Lung (tissue), 12 donors: Measurements from ENCODE around the gene ZNF189. TPM values are rescaled to one million over a fixed set of nuclear protein-coding genes. Genes with fewer than 3 reads are reported as not detected.

Experiments
- ATAC-seq: fragments of 200-7000 bp; cut with Tn5 transposase; one replicate; pipeline ENCODE4 v1.9.1; 2020; ENCODE audit warnings: moderate number of reproducible peaks; ENCODE audit not compliant: insufficient read depth, low FRiP score
- DNase-seq, 3 donors: peaks; one replicate each; pipeline ENCODE4 v3.0.0-alpha.2; 2013 to 2017
- H3K27ac ChIP-seq, 2 donors: one replicate each; pipeline ENCODE4 v1.5.1; 2013; ENCODE audit warnings: mild to moderate bottlenecking in 2 of 2, moderate library complexity in 2 of 2, control low read depth in 1 of 2, inconsistent platforms in 1 of 2, low read depth in 1 of 2, low read length in 1 of 2
- H3K27me3 ChIP-seq, 3 donors: one replicate each; pipeline ENCODE4 v1.5.1; 2013; ENCODE audit warnings: low read length in 2 of 3; ENCODE audit not compliant: control insufficient read depth in 3 of 3, insufficient read depth in 3 of 3
- H3K36me3 ChIP-seq, 4 donors: one replicate each; pipeline ENCODE4 v1.5.1; 2013; ENCODE audit warnings: low read length in 4 of 4, mild to moderate bottlenecking in 1 of 4, moderate library complexity in 1 of 4; ENCODE audit not compliant: control insufficient read depth in 4 of 4, insufficient read depth in 4 of 4
- H3K4me1 ChIP-seq, 5 donors: one replicate each; pipeline ENCODE4 v1.5.1; 2013; ENCODE audit warnings: low read length in 5 of 5, mild to moderate bottlenecking in 2 of 5, moderate library complexity in 1 of 5; ENCODE audit not compliant: control insufficient read depth in 5 of 5, insufficient read depth in 5 of 5
- H3K4me3 ChIP-seq: one replicate; pipeline ENCODE4 v1.5.1; 2013; ENCODE audit warnings: mild to moderate bottlenecking, control low read depth, moderate library complexity
- H3K9ac ChIP-seq, 2 donors: one replicate each; pipeline ENCODE4 v1.5.1; 2013; ENCODE audit warnings: low read length in 2 of 2, control low read depth in 1 of 2; ENCODE audit not compliant: insufficient read depth in 1 of 2
- H3K9me3 ChIP-seq, 4 donors: one replicate each; pipeline ENCODE4 v1.5.1; 2013; ENCODE audit warnings: low read length in 3 of 4, mild to moderate bottlenecking in 1 of 4, moderate library complexity in 1 of 4; ENCODE audit not compliant: control insufficient read depth in 4 of 4, insufficient read depth in 3 of 4
- CTCF ChIP-seq: IDR thresholded peaks from 2 replicates; pipeline ENCODE4 v1.5.1; 2012; ENCODE audit warnings: mild to moderate bottlenecking; ENCODE audit errors: control extremely low read depth, extremely low read depth
- WGBS, 2 donors: extraction: QIAGEN DNeasy Blood & Tissue Kit; methylation state at CpG; one replicate each; pipeline ENCODE4 v1.1.7; 2013; 5-methylcytosine and 5-hydroxymethylcytosine counted together
- polyA plus RNA-seq, 2 donors: library from polyadenylated mRNA; stranded (reverse); fragments of 200-250 nt; gene quantifications; one replicate each; pipeline ENCODE4 v1.2.1, GENCODE V29; 2013
- total RNA-seq, 2 donors: library from RNA; depleted of rRNA in 1 of 2; stranded (reverse); fragments of >200 nt in 1 of 2; gene quantifications; one replicate each; pipeline ENCODE4 v1.2.1, GENCODE V29; 2014 to 2021
- donor health status: control.
- donor health status: control.
- donor health status: Bipolar disorder and iron deficiency.
- donor health status: healthy.
- donor health status: DM: yes; HTN: yes; CAD: no.

Gene ZNF189
- total and polyA plus RNA-seq, 4 donors, result 5.9 to 34.1 (median 11.7) TPM

GRCh38 chr9:101451498-101451897, 52.8 kb downstream of the ZNF189 start:
- WGBS, 2 donors, result 92 to 93% methylated on average over 4 of the region's 4 CpGs
- no peak for ATAC-seq
- no peak for TF ChIP-seq CTCF
- Histone ChIP-seq H3K4me1 (peaks cover 0 to 3% (median 0%) of the 10 kb centered on the region in 5 donors), H3K27ac (no peak overlapping the region), H3K27me3 (peaks cover 0 to 16% (median 6%) of the 10 kb centered on the region in 3 donors), H3K9ac (no peak overlapping the region), H3K4me3 (no peak overlapping the region), H3K9me3 (no peaks in the 10 kb centered on the region), H3K36me3 (no peaks in the 10 kb centered on the region)
- DNase-seq, result no peak

DNA sequence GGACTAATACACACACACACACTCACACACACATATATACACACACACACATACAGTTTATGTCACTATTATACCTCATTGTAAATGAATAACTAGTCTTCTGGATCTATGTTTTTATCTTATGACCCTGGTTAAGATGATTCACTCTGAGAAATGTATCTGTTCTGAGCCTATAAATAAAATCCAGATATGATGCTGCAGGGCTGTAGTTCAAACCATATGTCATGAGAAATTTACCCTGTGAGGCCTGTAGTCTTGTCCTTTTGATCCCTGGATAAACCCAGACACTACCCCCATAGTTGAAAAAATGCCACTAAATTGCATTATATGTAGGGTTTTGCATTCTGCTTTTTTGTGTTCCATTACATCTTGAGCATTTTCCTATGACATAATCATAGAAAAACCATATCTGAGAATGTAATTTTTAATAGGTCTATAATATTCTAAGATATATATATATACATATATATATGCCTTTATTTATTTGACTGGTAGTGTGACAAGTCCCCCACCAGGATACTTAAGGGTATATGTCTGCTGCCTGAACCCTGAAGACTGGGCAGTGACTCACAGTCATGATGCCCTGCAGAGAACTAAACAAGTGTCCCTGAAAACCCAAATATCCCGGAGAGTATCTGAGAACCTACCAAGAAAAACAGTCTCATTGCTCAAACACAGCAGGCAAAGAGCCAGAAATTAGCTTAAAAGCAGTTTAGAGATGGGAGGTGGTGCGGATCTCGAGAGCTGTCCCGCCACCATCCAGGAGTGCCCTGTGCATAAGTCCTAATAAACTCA, 55.3 kb downstream of the ZNF189 start:
- Histone ChIP-seq H3K4me1 (peaks cover 0 to 3% (median 0%) of the 10 kb centered on the region in 5 donors), H3K9ac (no peak overlapping the region), H3K36me3 (no peaks in the 10 kb centered on the region), H3K4me3 (no peak overlapping the region), H3K27ac (no peak overlapping the region), H3K27me3 (peaks cover 0 to 11% (median 6%) of the 10 kb centered on the region in 3 donors), H3K9me3 (no peaks in the 10 kb centered on the region)
- 75 to 91% methylated on average over 4 of the region's 4 CpGs for WGBS, 2 donors
- ATAC-seq (no peak), DNase-seq (no peak)
- no peak for TF ChIP-seq CTCF

- ATAC-seq (no peak), DNase-seq (no peak)
- TF ChIP-seq CTCF, result no peak
- H3K27ac ChIP-seq, result no peak overlapping the region
- WGBS, 2 donors, result 69 to 84% methylated on average over 2 of the region's 2 CpGs
- H3K36me3 ChIP-seq, result no peaks in the 10 kb centered on the region
- peaks cover 0 to 1% (median 0%) of the 10 kb centered on the region in 3 donors for H3K27me3 ChIP-seq
- no peak overlapping the region for H3K9ac ChIP-seq
- H3K9me3 ChIP-seq, result no peaks in the 10 kb centered on the region
- H3K4me1 ChIP-seq, result no peaks in the 10 kb centered on the region
- H3K4me3 ChIP-seq, result no peak overlapping the region
Observed at GRCh38 chr9:101455656-101456240, 57.1 kb downstream of the ZNF189 start.
